ENCODE results near the gene CCDC12. TPM values are rescaled to one million over a fixed set of nuclear protein-coding genes. Genes with fewer than 3 reads are reported as not detected.

The CCDC12 gene
- total and polyA plus RNA-seq, 2 of the 13 experiments (the other 11 are each of a cell fraction or from before 2014, with no cell fraction given), result 30.1 to 49.5 TPM

DNA sequence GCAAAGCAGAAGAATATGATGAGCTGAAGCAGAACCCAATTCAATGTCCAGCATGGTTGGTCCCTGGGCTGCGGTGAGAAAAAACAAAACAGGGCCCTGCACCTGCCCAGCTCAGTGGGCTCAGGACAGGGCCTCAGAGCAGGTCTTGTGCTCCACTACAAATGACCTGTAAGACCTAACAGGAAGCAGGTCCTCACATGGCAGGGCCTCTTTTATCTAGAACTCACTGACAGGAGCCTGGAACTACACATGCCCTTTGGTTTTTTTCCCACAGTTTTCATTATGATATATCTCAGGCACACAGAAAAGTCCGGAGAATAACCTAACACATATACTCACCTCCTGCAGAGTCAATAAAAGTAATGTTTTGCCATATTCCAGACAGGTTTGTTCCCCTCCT lies 38.4 kb downstream of the CCDC12 start:
- Histone ChIP-seq H3K27me3 (ENCODE audit: control insufficient read depth in 1 of 2, insufficient read depth in 2 of 2, low read length in 2 of 2) (no peaks in the 10 kb centered on the region), H3K4me3 (replicated peaks in 1 of 3; ENCODE audit: insufficient read depth in 1 of 3, low read depth in 2 of 3, low read length in 3 of 3) (no peak overlapping the region), H3K4me1 (ENCODE audit: insufficient read depth, low read length) (peaks cover 92% of the 10 kb centered on the region), H3K9ac (ENCODE audit: insufficient read depth, low read depth, low read length) (no peak overlapping the region), H3K27ac (ENCODE audit: extremely low read length, insufficient read depth, low read length) (no peak overlapping the region), H3K4me2 (ENCODE audit: low read depth, low read length) (no peak overlapping the region), H3K79me2 (ENCODE audit: insufficient read depth, low read length) (peaks cover 65% of the 10 kb centered on the region), H3K36me3 (replicated peaks in 1 of 2; ENCODE audit: control insufficient read depth in 1 of 2, insufficient read depth in 2 of 2, low read length in 2 of 2) (peaks cover 18 to 69% of the 10 kb centered on the region in 2 experiments), H2AFZ (ENCODE audit: low read length) (no peak overlapping the region), H4K20me1 (ENCODE audit: insufficient read depth, low read length) (peaks cover 15% of the 10 kb centered on the region), H3K9me3 (ENCODE audit: low read length) (no peaks in the 10 kb centered on the region)
- in situ Hi-C loops (cut with HindIII; ENCODE audit: extremely low pct_ligation_motif_present, low pct_unique_long_range_greater_than_20kb) (no loop called here), intact Hi-C loops (cut with micrococcal nuclease; ENCODE audit: unreplicated experiment) (no loop called here)
- DNase-seq (ENCODE audit: low spot score) (no peak), ATAC-seq (no peak), FAIRE-seq (no peak)
- WGBS (ENCODE audit: low lambda C conversion rate), result 82% methylated on average over 1 of the region's 2 CpGs
- no TSS peak for BruUV-seq (replicated peaks)
- no peak for TF ChIP-seq KDM3A (CRISPR knock-in tag; IDR thresholded peaks at IDR 0.05; ENCODE audit: low read depth)
- TF ChIP-seq TEAD2 (CRISPR knock-in tag; IDR thresholded peaks at IDR 0.05), result no peak
- TF ChIP-seq ZNF772 (CRISPR knock-in tag; IDR thresholded peaks at IDR 0.05), result no peak
- TF ChIP-seq, protein P1, sequence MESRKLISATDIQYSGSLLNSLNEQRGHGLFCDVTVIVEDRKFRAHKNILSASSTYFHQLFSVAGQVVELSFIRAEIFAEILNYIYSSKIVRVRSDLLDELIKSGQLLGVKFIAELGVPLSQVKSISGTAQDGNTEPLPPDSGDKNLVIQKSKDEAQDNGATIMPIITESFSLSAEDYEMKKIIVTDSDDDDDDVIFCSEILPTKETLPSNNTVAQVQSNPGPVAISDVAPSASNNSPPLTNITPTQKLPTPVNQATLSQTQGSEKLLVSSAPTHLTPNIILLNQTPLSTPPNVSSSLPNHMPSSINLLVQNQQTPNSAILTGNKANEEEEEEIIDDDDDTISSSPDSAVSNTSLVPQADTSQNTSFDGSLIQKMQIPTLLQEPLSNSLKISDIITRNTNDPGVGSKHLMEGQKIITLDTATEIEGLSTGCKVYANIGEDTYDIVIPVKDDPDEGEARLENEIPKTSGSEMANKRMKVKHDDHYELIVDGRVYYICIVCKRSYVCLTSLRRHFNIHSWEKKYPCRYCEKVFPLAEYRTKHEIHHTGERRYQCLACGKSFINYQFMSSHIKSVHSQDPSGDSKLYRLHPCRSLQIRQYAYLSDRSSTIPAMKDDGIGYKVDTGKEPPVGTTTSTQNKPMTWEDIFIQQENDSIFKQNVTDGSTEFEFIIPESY (CRISPR knock-in tag; IDR thresholded peaks at IDR 0.05), result no peak
- TF ChIP-seq JUN (CRISPR knock-in tag; IDR thresholded peaks at IDR 0.05), result no peak
- no peak for TF ChIP-seq ZFYVE20 (CRISPR knock-in tag; IDR thresholded peaks at IDR 0.05; ENCODE audit: borderline replicate concordance, low read depth)
- TF ChIP-seq, protein P2, sequence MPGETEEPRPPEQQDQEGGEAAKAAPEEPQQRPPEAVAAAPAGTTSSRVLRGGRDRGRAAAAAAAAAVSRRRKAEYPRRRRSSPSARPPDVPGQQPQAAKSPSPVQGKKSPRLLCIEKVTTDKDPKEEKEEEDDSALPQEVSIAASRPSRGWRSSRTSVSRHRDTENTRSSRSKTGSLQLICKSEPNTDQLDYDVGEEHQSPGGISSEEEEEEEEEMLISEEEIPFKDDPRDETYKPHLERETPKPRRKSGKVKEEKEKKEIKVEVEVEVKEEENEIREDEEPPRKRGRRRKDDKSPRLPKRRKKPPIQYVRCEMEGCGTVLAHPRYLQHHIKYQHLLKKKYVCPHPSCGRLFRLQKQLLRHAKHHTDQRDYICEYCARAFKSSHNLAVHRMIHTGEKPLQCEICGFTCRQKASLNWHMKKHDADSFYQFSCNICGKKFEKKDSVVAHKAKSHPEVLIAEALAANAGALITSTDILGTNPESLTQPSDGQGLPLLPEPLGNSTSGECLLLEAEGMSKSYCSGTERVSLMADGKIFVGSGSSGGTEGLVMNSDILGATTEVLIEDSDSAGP (CRISPR knock-in tag; IDR thresholded peaks at IDR 0.05; ENCODE audit: borderline replicate concordance), result no peak
- no peak for TF ChIP-seq SRSF1 (optimal IDR thresholded peaks at IDR 0.05; ENCODE audit: low read depth, low read length)
- no peak for TF ChIP-seq SMYD3 (CRISPR knock-in tag; IDR thresholded peaks at IDR 0.05)
- no peak for TF ChIP-seq ZNF446 (CRISPR knock-in tag; IDR thresholded peaks at IDR 0.05)
- TF ChIP-seq PTBP1 (IDR thresholded peaks at IDR 0.05; ENCODE audit: low read depth, low read length, poor library complexity, severe bottlenecking), result no peak
- TF ChIP-seq GTF3A (CRISPR knock-in tag; conservative IDR thresholded peaks at IDR 0.05), result no peak
- no peak for TF ChIP-seq EZH2 (conservative IDR thresholded peaks at IDR 0.05; ENCODE audit: low read depth, low read length)
- TF ChIP-seq, protein P3, sequence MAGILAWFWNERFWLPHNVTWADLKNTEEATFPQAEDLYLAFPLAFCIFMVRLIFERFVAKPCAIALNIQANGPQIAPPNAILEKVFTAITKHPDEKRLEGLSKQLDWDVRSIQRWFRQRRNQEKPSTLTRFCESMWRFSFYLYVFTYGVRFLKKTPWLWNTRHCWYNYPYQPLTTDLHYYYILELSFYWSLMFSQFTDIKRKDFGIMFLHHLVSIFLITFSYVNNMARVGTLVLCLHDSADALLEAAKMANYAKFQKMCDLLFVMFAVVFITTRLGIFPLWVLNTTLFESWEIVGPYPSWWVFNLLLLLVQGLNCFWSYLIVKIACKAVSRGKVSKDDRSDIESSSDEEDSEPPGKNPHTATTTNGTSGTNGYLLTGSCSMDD (CRISPR knock-in tag; IDR thresholded peaks at IDR 0.05), result no peak
- no peak for TF ChIP-seq RBFOX2 (IDR thresholded peaks at IDR 0.05; ENCODE audit: low read depth, low read length)
- no peak for TF ChIP-seq ZNF451 (CRISPR knock-in tag; IDR thresholded peaks at IDR 0.05)
- no peak for TF ChIP-seq ZNF138 (CRISPR knock-in tag; IDR thresholded peaks at IDR 0.05; ENCODE audit: low read depth)
- TF ChIP-seq SMAD9 (CRISPR knock-in tag; IDR thresholded peaks at IDR 0.05), result no peak
- TF ChIP-seq SRSF4 (IDR thresholded peaks at IDR 0.05; ENCODE audit: low read depth, low read length, poor library complexity, severe bottlenecking), result no peak
- ChIA-PET CTCF (ENCODE audit: low intra/inter-chr PET ratio, low total read pairs) (no interaction called here), POLR2A (interaction anchor here (0.7 kb wide), 1 partner anchor 442 kb away, joined by 3 read pairs; no protein-coding TSS in a partner anchor)
